Central memory CD8-positive, alpha-beta T cell (primary cell): Measurements from ENCODE around the gene SPATA22.
"Not testable (repeated sequence)": the region's sequence is repeated elsewhere in the genome, so short reads cannot be mapped to it uniquely, and the experiment has no call there.

Experiments
- ATAC-seq: fragments of 150-1000 bp; cut with Tn5 transposase; replicated peaks from 2 replicates; pipeline ENCODE4 v1.10.0; 2022; ENCODE audit warnings: mild to moderate bottlenecking, moderate FRiP score, moderate number of reproducible peaks; ENCODE audit not compliant: poor library complexity, severe bottlenecking; ENCODE audit errors: extremely low read depth
- DNase-seq, 2 donors: peaks; one replicate each; pipeline ENCODE4 v3.0.0; 2021; ENCODE audit warnings: low spot score in 2 of 2
- H3K27ac Mint-ChIP-seq: one replicate; pipeline ENCODE4 v1.8.0; 2022; ENCODE audit warnings: low read depth, mild to moderate bottlenecking, moderate library complexity, mixed read lengths
- H3K27me3 Mint-ChIP-seq: one replicate; pipeline ENCODE4 v1.8.0; 2022; ENCODE audit warnings: mixed read lengths
- H3K36me3 Mint-ChIP-seq: one replicate; pipeline ENCODE4 v1.8.0; 2022; ENCODE audit warnings: mild to moderate bottlenecking, moderate library complexity, mixed read lengths; ENCODE audit not compliant: insufficient read depth
- H3K4me1 Mint-ChIP-seq: one replicate; pipeline ENCODE4 v1.8.0; 2022; ENCODE audit warnings: mixed read lengths
- H3K4me3 Mint-ChIP-seq: one replicate; pipeline ENCODE4 v1.8.0; 2022; ENCODE audit warnings: mild to moderate bottlenecking, moderate library complexity, mixed read lengths
- H3K9me3 Mint-ChIP-seq: one replicate; pipeline ENCODE4 v1.8.0; 2022; ENCODE audit warnings: mixed read lengths

SPATA22 gene

DNA sequence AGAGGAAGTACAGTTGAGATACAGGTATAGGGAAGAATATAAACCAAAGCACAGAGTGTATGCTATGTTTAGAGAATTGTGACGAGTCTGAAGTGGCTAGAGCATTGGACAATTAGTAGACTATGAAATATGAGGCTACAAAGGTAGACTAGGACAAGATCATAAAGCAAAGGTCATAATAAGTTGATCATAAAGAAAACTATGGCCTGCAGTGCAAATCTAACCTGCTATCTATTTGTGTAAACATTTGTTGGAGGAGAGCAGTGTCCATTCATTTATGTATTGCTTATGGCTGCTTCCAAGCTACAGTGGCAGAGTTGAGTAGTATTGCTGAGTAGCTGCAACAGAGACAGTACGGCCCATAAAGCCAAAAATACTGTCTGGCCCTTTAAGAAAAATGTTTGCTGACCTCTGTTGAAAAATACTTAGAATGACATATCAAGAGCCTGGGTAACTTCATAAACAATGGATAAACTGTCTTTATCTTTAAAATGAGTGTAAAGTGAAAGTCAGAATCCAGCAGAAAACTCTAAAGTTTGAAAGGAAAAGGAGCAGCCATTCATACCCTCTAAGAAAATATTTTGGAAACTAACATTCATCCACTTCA, 23.5 kb downstream of the SPATA22 start:
- ATAC-seq = no peak
- Mint-ChIP-seq H3K4me1 (no peaks in the 10 kb centered on the region), H3K4me3 (no peak overlapping the region), H3K9me3 (no peaks in the 10 kb centered on the region), H3K36me3 (no peaks in the 10 kb centered on the region), H3K27ac (no peak overlapping the region), H3K27me3 (peaks cover 47% of the 10 kb centered on the region)
- no peak for DNase-seq

DNA sequence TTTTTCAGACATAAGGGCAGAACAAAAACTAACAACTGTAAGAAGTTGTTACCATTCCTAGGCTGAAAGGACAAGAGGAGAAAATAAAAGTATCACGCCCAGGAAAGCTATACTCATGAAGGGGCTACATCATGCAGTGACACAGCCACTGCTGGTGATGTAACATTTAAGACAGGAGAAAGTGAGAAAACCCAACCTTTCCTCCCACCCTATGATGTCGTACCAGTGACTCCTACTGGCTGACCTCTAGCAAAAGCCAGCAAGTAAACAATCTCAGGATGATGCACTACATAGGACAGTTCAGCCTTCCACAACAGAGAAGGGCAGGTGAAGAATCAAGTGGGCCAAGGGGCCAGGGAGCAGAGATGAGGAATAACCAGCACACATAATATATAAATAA, 24.0 kb downstream of the SPATA22 start:
- H3K27ac Mint-ChIP-seq = no peak overlapping the region
- no peaks in the 10 kb centered on the region for H3K9me3 Mint-ChIP-seq
- peaks cover 47% of the 10 kb centered on the region for H3K27me3 Mint-ChIP-seq
- no peaks in the 10 kb centered on the region for H3K36me3 Mint-ChIP-seq
- H3K4me1 Mint-ChIP-seq = no peaks in the 10 kb centered on the region
- ATAC-seq = no peak
- DNase-seq = no peak
- H3K4me3 Mint-ChIP-seq = no peak overlapping the region

GRCh38 chr17:3440451-3440850, 31.2 kb downstream of the SPATA22 start:
- peaks cover 39% of the 10 kb centered on the region for H3K27me3 Mint-ChIP-seq
- no peak overlapping the region for H3K27ac Mint-ChIP-seq

GRCh38 chr17:3438368-3438767, 33.3 kb downstream of the SPATA22 start:
- no peaks in the 10 kb centered on the region for H3K36me3 Mint-ChIP-seq
- H3K9me3 Mint-ChIP-seq = peaks cover under 1% of the 10 kb centered on the region
- H3K27me3 Mint-ChIP-seq = peaks cover 43% of the 10 kb centered on the region
- no peak for ATAC-seq
- no peak overlapping the region for H3K4me3 Mint-ChIP-seq
- no peak overlapping the region for H3K27ac Mint-ChIP-seq
- no peak for DNase-seq
- H3K4me1 Mint-ChIP-seq = no peaks in the 10 kb centered on the region

More at GRCh38 chr17:3440451-3440850, 31.2 kb downstream of the SPATA22 start:
- Mint-ChIP-seq H3K4me3 (no peak overlapping the region), H3K36me3 (no peaks in the 10 kb centered on the region), H3K4me1 (no peaks in the 10 kb centered on the region), H3K9me3 (no peaks in the 10 kb centered on the region)
- DNase-seq (no peak), ATAC-seq (no peak)

DNA sequence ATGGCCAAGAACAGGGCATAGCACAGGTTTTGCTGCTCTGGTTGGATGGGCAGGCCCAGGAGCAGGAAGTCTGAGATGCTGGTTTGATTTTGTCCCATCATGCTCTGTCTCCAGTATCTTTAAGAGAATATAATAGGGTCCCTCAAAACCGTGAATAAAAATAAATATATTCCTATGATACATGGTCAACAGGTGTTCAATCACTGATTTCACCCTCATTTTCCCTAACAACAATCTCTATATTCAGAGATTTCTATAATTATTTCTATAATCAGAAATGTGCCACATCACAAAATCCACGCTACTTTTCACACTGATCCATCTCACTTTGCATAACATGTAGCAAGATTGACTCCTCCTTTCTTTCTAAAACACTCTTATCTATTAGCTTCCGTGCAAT, 37.9 kb downstream of the SPATA22 start, which contains the start of gene OR1E2:
Gene OR1E2 (minus strand): TSS at position 101 of the 400 bp plus-strand sequence. CDS start 0 bp downstream, at position 101.
- DNase-seq (no peak), ATAC-seq (no peak)
- peaks cover 5% of the 10 kb centered on the region for H3K9me3 Mint-ChIP-seq
- no peak within 1 kb of the TSS for H3K4me3 Mint-ChIP-seq
- no peaks in the 10 kb centered on the region for H3K36me3 Mint-ChIP-seq
- no peak within 1 kb of the TSS for H3K27ac Mint-ChIP-seq
- peaks cover 52% of the 10 kb centered on the region for H3K27me3 Mint-ChIP-seq
- H3K4me1 Mint-ChIP-seq = no peaks in the 10 kb centered on the region

DNA sequence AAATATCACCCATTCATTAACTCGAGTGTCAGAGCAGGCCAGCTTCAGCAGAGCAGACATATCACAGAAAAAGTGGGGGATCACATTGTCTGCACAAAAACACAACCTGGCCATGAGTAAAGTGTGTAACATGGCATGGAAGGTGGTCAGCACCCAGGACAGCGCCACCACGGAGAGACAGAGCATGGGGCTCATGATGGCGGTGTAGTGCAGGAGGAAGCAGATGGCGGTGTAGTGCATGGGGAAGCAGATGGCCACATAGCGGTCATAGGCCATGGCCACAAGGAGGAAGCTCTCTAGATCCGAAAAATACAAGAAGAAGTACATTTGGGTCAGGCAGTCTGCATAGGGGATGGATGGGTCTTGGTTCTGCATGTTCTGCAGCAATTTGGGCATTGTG, 38.4 kb downstream of the SPATA22 start:
- not testable (repeated sequence) for DNase-seq, H3K4me1 Mint-ChIP-seq, ATAC-seq, H3K36me3 Mint-ChIP-seq, H3K4me3 Mint-ChIP-seq, H3K9me3 Mint-ChIP-seq, H3K27ac Mint-ChIP-seq
- H3K27me3 Mint-ChIP-seq = peaks cover 52% of the 10 kb centered on the region

GRCh38 chr17:3418222-3418621, 53.4 kb downstream of the SPATA22 start:
- ATAC-seq (no peak), DNase-seq (no peak)
- Mint-ChIP-seq H3K36me3 (no peaks in the 10 kb centered on the region), H3K4me1 (no peaks in the 10 kb centered on the region), H3K27me3 (peaks cover 43% of the 10 kb centered on the region), H3K9me3 (no peaks in the 10 kb centered on the region), H3K4me3 (no peak overlapping the region), H3K27ac (no peak overlapping the region)

DNA sequence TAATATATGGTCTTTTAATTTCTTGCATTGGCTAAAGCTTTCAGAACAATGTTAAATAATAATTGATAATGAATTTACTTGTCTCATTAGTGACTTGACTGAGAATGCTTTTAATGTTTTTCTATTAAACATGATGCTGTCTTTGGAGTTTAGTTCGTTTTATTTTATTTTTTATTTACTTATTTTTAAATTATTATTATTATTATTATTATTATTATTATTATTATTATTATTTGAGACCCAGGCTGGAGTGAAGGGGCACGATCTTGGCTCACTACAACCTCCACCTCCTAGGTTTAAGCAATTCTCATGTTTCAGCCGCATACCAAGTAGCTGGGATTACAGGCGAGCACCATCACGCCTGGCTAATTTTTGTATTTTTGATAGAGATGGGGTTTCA, 56.0 kb downstream of the SPATA22 start:
- no peak overlapping the region for H3K4me3 Mint-ChIP-seq
- DNase-seq = no peak
- no peak for ATAC-seq
- H3K27me3 Mint-ChIP-seq = peaks cover 43% of the 10 kb centered on the region
- H3K4me1 Mint-ChIP-seq = no peaks in the 10 kb centered on the region
- H3K36me3 Mint-ChIP-seq = no peaks in the 10 kb centered on the region
- H3K27ac Mint-ChIP-seq = no peak overlapping the region
- H3K9me3 Mint-ChIP-seq = no peaks in the 10 kb centered on the region

GRCh38 chr17:3412216-3412615, 59.4 kb downstream of the SPATA22 start:
- not testable (repeated sequence) for H3K9me3 Mint-ChIP-seq, H3K4me3 Mint-ChIP-seq, ATAC-seq, DNase-seq, H3K27ac Mint-ChIP-seq, H3K4me1 Mint-ChIP-seq, H3K36me3 Mint-ChIP-seq
- peaks cover 61% of the 10 kb centered on the region for H3K27me3 Mint-ChIP-seq

DNA sequence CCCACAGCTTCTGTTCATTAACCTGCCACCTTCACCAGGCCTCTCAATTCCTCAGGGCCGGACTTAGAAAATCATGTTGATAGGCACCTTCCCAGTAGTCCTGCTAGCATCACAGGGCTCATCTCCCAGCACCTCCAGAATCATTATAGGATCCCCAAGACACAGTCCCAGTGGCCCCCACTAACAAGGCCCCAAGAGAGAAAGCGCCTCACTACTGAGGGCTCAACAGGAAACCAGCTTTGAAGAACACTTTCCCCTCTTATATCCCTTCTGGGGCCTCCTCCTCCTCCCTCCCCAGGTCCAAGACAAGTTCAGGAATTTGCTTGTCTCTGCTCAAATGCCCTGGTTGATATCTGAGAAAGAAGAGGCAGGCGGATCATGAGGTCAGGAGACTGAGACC, 60.5 kb downstream of the SPATA22 start, which contains the start of gene OR3A3:
Gene OR3A3 (plus strand): TSS at position 301 of the 400 bp plus-strand sequence.
- Mint-ChIP-seq H3K27ac (no peak within 1 kb of the TSS), H3K27me3 (peaks cover 69% of the 10 kb centered on the region), H3K4me3 (no peak within 1 kb of the TSS), H3K9me3 (peaks cover 14% of the 10 kb centered on the region), H3K36me3 (no peaks in the 10 kb centered on the region), H3K4me1 (no peaks in the 10 kb centered on the region)
- DNase-seq = no peak
- no peak for ATAC-seq

- not testable (repeated sequence) for ATAC-seq, H3K4me3 Mint-ChIP-seq, H3K27ac Mint-ChIP-seq, H3K4me1 Mint-ChIP-seq, DNase-seq, H3K36me3 Mint-ChIP-seq
- peaks cover 53% of the 10 kb centered on the region for H3K27me3 Mint-ChIP-seq
- H3K9me3 Mint-ChIP-seq = peaks cover 14% of the 10 kb centered on the region
Measured at GRCh38 chr17:3403856-3404255, 67.8 kb downstream of the SPATA22 start.

DNA sequence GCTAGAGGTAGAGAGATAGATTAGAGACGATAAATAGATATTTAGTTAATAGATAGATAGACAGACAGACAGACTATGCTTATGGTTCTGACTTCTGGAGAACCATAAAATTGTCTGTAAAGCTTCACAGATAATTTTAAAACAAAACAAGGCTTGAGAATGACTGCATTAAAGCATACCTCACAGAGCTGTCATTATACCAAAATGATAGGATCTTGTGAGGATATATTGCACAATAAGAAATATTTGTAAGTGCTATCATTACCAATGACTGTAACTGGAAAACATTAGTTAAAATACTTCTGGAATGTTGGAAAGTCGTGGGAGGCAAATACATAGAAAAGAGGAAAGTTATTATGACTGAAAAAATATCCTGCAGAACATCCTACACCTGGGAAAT, 69.8 kb downstream of the SPATA22 start:
- Mint-ChIP-seq H3K36me3 (no peaks in the 10 kb centered on the region), H3K27me3 (peaks cover 42% of the 10 kb centered on the region), H3K4me3 (no peak overlapping the region), H3K4me1 (no peaks in the 10 kb centered on the region), H3K27ac (no peak overlapping the region), H3K9me3 (peaks cover 7% of the 10 kb centered on the region)
- DNase-seq (no peak), ATAC-seq (no peak)

- Mint-ChIP-seq H3K4me1 (no peaks in the 10 kb centered on the region), H3K27ac (no peak overlapping the region), H3K4me3 (no peak overlapping the region), H3K9me3 (no peaks in the 10 kb centered on the region), H3K36me3 (no peaks in the 10 kb centered on the region), H3K27me3 (peaks cover 44% of the 10 kb centered on the region)
- ATAC-seq (no peak), DNase-seq (no peak)
Measured at GRCh38 chr17:3400055-3400454, 71.6 kb downstream of the SPATA22 start.
